HG03565 (cell line): Measurements from ENCODE around the gene ACACA.
A peak's percentile ranks its signal among the peaks of the same experiment; 100 is the strongest.

ENCODE experiments used
- ATAC-seq: cut with Tn5 transposase; IDR thresholded peaks from one replicate; pipeline ENCODE4 v1.9.1; 2021; ENCODE audit warnings: mild to moderate bottlenecking, moderate library complexity; ENCODE audit not compliant: unreplicated experiment

Gene ACACA

DNA sequence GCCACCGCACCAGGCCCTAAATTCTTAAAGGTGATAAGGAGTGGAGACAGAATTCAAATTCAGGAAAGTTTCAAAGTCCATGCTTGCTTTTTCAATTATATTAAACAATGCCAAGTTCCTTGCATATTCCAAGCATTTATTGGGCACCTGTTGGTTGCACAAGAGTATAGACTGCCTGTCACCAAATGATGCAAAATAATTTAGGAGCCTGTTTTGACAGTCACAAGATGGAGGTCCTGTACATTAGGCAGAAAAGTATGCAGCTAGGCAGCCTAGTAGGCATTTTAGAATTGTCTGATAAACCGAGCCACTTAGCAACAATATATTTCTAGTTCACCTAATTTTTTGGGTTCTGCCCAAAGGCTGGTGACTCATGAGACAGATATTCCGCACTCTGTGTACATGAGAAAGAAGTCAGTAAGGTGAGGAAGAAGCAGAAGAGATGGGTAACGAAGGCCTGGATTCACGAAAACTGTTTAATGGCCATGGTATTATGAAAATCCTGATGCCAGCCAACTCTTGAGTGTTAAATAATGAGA lies 7.3 kb downstream of the ACACA start:
- no peak for ATAC-seq

- no peak for ATAC-seq
Observed at GRCh38 chr17:37393352-37393751, 13.3 kb downstream of the ACACA start.

- ATAC-seq, result no peak
Observed at GRCh38 chr17:37392024-37392590, 14.5 kb downstream of the ACACA start.

DNA sequence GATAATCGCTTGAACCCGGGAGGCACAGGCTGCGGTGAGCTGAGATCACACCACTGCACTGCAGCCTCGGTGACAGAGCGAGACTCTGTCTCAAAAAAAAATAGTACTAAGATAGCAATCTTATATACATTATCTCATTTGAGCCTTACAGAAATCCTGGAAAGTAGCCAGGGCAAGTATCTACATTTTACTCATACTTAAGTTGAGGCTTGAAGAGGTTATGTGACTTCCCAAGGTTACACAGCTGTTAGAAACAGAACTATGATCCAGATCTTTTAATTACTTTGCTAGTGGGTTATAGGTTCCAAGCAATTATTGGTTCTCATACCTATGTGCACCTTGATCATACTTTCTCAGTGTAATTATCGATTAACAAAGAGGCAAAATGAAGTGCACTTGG lies 15.5 kb downstream of the ACACA start:
- ATAC-seq, result no peak

DNA sequence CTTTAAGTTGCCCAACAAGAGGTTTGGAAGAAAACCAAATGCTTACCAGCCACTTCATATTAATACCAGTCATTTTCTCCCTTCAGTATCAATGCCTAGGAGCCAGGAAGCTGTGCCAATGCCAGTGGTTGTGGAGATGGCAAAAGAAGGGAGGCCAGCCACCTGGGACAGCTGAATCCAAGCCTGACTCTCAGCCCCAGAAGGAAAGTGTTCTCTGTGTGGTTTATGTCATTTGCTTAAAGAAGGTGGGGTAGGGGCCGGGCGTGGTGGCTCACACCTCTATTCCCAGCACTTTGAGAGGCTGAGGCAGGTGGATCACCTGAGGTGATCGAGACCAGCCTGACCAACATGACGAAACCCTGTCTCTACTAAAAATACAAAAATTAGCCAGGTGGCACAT lies 17.5 kb downstream of the ACACA start:
- no peak for ATAC-seq

DNA sequence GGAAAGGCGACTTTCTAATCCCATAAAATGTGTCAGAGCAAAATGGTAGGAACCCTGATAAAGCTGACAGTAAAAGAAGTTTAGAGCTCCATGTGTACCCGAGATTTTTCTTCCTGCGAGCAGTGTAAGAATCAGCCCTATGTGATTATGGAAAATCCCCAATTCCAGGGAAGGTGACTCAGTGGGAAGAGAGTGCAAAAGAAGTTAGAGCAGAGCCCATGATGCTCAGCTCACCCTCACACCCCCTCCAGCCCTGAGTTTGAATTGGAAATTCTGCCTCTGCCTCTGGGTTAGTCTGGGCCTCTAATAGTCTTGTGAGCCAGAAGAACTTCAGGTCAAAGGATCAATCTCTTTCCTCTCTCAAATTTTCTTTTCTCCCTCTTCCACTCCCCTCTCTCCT lies 18.4 kb downstream of the ACACA start:
- ATAC-seq, result no peak

DNA sequence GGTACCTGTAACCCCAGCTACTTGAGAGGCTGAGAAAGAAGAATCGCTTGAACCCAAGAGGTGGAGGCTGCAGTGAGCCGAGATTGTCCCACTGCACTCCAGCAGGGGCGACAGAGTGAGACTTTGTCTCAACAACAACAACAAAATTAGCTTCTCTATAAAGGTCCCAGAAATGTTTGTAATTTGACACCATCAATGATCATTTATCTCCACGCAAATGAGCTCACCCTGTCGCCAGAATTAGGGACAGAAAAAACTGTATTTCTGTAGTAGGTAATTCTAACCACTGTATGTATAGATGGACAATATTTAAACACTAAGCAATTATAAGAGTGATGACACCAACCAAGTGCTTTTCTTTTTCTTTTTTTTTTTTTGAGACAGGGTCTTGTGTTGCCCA lies 20.2 kb downstream of the ACACA start:
- ATAC-seq, result no peak

DNA sequence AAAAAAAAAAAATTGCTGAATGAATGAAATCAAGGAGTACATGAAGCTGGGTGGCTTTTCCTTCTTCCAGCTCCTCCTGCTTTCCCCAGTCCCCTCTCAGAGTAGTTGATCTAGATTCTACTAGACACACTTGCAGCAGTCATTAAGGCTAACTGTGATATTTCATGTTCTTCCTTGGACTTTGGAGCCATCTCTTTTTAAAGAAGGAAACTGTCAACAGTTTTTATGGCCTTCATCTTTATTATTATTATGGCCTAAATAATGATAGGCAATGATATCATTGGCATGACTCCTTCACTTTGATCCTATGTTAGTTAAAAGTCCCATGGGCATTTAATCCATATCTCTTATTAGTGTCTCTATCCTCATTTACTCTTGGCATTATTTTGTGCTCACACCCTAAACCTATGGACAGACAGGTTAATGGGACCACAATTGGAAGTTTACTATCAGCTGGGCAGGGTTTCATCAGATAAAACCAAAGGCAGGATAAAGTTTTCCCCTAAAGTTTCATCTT lies 21.1 kb downstream of the ACACA start:
- no peak for ATAC-seq

GRCh38 chr17:37384560-37385149 lies 22.0 kb downstream of the ACACA start:
- no peak for ATAC-seq

DNA sequence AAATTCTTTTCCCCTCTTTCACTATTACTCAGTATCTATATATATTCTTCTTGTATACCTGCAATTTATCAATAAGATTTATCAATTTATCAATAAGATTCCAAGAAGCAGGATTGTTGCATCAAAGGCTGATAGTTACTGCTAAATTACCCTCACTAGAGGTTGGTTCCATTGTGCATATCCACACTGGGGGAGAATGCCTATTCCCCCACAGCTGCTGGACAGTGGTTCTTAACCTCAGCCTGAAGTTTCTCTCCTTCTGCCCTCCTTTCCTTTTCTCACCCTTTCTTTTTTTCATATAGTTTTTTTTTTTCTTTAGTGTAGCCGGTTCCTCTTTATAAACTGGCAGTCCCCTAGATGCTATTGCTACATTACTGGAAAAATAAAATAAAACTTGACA lies 24.6 kb downstream of the ACACA start:
- ATAC-seq, result no peak

- ATAC-seq, result no peak
Observed at GRCh38 chr17:37375706-37376105, 30.9 kb downstream of the ACACA start, which contains the start of gene C17orf78. Gene C17orf78 (plus strand): TSS chr17:37375985. CDS start chr17:37376093, 108 bp downstream.

GRCh38 chr17:37373530-37374159 lies 33.0 kb downstream of the ACACA start:
- no peak for ATAC-seq

DNA sequence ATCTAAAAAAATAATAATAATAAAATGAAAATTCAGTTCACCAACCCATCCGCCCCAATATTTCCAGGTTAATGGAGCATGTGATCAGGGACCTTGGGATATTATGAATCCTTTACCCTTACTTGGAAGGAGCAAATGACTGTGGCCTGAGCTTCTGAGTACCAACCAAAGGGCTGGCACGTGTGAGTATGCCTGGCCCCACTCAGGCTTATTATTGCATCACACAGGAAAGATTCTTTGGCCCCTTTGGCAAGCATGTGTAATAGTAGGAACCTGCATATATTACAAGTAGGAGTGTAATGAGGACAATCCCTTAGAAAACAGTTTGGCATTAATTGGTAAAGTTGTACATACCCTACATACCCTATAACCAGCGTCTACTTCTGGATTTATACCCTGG lies 38.1 kb downstream of the ACACA start:
- no peak for ATAC-seq

GRCh38 chr17:37365589-37365988 lies 41.0 kb downstream of the ACACA start:
- no peak for ATAC-seq

- ATAC-seq, result no peak
Observed at GRCh38 chr17:37361543-37361942, 45.1 kb downstream of the ACACA start.

GRCh38 chr17:37360632-37361031 lies 46.0 kb downstream of the ACACA start:
- ATAC-seq, result no peak

- ATAC-seq, result no peak
Observed at GRCh38 chr17:37359682-37360188, 46.9 kb downstream of the ACACA start.

- peak; percentile 85 for ATAC-seq
Observed at GRCh38 chr17:37358830-37359681, 47.6 kb downstream of the ACACA start.

DNA sequence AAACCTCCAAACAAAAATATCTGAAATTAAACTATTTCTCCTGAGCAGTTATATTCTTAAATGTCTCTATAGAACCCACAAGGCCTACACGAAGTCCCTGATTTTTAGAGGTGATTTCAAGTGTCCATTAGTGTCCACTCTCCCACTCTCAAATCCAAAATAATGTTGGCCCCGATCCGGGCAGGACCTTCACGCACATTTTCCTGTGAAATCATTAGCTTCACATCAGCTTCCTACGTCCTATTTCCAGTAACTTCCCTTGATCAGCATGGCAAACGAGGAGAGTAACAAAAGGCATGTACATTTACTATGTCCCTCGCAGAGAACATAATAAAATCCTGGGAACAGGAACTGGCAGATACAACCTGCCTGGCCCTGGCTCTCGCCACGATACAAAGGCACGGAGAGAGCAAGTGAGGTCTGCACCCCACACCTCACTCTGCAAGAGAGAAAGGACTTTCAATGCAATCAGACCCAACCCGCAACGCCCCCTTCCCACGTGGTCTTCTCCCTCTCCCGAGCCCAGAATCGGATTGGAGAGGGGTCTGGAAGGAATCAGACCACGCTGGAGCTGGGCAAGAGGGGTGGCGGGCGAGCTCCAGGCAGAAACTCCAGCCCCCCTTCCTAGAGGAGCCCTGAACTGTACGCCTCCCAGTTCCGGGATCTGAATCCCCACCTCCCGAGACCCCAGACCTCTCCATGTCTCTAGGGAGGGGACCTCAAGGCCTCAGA lies 48.4 kb downstream of the ACACA start:
- no peak for ATAC-seq
